NB4 (cell line): Measurements from ENCODE around the gene NELL2.

Source experiments
- POLR2A ChIP-seq: IDR thresholded peaks from 2 replicates; pipeline ENCODE4 v1.6.1; 2011; ENCODE audit warnings: mild to moderate bottlenecking; ENCODE audit not compliant: insufficient read length; ENCODE audit errors: extremely low read depth
- TF ChIP-seq, protein P1 (sequence below): IDR thresholded peaks from one replicate; pipeline ENCODE4 v1.5.1; 2012; ENCODE audit warnings: low read depth, low read length

DNA sequence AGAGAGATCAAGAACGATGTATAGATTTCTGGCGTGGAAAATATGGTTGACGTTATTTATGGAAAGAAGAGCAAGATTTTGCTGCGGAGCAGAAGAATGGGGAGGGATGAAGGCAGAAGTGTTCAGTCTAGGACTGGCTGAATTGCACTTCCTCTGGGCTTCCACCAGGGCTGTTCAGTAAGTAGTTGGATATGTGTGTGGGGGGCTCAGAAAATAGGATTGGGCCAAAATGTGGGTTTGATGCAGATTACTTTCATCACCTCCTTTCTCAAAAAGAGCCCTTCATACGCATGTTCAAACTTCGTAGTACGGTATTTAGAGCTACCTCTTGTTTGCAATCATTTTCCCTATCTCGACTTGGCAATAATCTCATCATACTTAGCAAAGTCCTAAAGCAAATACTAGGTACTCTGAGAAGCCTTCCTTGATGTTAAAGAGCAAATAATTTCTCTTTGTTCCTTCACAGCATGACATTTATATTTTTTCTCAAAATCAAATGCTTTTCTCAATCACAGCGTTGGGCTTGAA is 349.4 kb downstream of the NELL2 start:
- TF ChIP-seq, protein P1, sequence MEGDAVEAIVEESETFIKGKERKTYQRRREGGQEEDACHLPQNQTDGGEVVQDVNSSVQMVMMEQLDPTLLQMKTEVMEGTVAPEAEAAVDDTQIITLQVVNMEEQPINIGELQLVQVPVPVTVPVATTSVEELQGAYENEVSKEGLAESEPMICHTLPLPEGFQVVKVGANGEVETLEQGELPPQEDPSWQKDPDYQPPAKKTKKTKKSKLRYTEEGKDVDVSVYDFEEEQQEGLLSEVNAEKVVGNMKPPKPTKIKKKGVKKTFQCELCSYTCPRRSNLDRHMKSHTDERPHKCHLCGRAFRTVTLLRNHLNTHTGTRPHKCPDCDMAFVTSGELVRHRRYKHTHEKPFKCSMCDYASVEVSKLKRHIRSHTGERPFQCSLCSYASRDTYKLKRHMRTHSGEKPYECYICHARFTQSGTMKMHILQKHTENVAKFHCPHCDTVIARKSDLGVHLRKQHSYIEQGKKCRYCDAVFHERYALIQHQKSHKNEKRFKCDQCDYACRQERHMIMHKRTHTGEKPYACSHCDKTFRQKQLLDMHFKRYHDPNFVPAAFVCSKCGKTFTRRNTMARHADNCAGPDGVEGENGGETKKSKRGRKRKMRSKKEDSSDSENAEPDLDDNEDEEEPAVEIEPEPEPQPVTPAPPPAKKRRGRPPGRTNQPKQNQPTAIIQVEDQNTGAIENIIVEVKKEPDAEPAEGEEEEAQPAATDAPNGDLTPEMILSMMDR, result no peak
- no peak for TF ChIP-seq POLR2A
